ENCODE data around the gene CTCFL. TPM values are rescaled to one million over a fixed set of nuclear protein-coding genes. Genes with fewer than 3 reads are reported as not detected.

CTCFL gene
- total and polyA plus RNA-seq, 10 donors: 0.23 to 0.45 (median 0.26) TPM; not detected in 7

GRCh38 chr20:57456116-57456515, 68.8 kb downstream of the CTCFL start:
- WGBS, 5 donors: 93 to 98% (median 97%) methylated on average over 11 to 13 of the region's 13 CpGs
- Histone ChIP-seq H3K4me1 (peaks cover 11 to 58% (median 27%) of the 10 kb centered on the region in 6 donors), H3K27ac (no peak overlapping the region), H3K36me3 (no peaks in the 10 kb centered on the region), H3K4me3 (no peak overlapping the region), H3K27me3 (replicated peaks in 1 of 7) (no peaks in the 10 kb centered on the region), H3K9me3 (no peaks in the 10 kb centered on the region)
- TF ChIP-seq CTCF (IDR thresholded peaks at IDR 0.05 in 8 of 11, conservative IDR thresholded peaks at IDR 0.05 in 3 of 11) (no peak), POLR2A (IDR thresholded peaks at IDR 0.05) (no peak), POLR2AphosphoS5 (IDR thresholded peaks at IDR 0.05) (no peak)
- intact Hi-C loops (cut with DNase I; ENCODE audit: low total_unique reads): no loop called here
- peak; percentile 64 for DNase-seq

- Histone ChIP-seq H3K27ac (no peak overlapping the region), H3K36me3 (no peaks in the 10 kb centered on the region), H3K4me1 (peaks cover 16 to 58% (median 31%) of the 10 kb centered on the region in 6 donors), H3K9me3 (no peaks in the 10 kb centered on the region), H3K4me3 (no peak overlapping the region), H3K27me3 (replicated peaks in 1 of 7) (no peaks in the 10 kb centered on the region)
- TF ChIP-seq CTCF (IDR thresholded peaks at IDR 0.05 in 8 of 11, conservative IDR thresholded peaks at IDR 0.05 in 3 of 11) (no peak), POLR2A (IDR thresholded peaks at IDR 0.05) (no peak), POLR2AphosphoS5 (IDR thresholded peaks at IDR 0.05) (no peak)
- 68 to 94% (median 82%) methylated on average over 3 of the region's 3 CpGs for WGBS, 5 donors
- intact Hi-C loops (cut with DNase I; ENCODE audit: low total_unique reads): no loop called here
- DNase-seq: no peak
Measured at GRCh38 chr20:57455386-57455785, 69.6 kb downstream of the CTCFL start.

GRCh38 chr20:57451795-57452661, 72.9 kb downstream of the CTCFL start:
- DNase-seq: peak; percentile 84
- intact Hi-C loops (cut with DNase I; ENCODE audit: low total_unique reads): no loop called here
- WGBS, 5 donors: 50 to 64% (median 58%) methylated on average over 19 to 21 of the region's 21 CpGs

More at GRCh38 chr20:57451795-57452661, 72.9 kb downstream of the CTCFL start:
- H3K9me3 ChIP-seq: no peaks in the 10 kb centered on the region
- H3K4me1 ChIP-seq: peaks cover 22 to 65% (median 38%) of the 10 kb centered on the region in 6 donors
- TF ChIP-seq POLR2A (IDR thresholded peaks at IDR 0.05) (no peak), POLR2AphosphoS5 (IDR thresholded peaks at IDR 0.05) (peak; percentile 8 to 45 (median 44)), CTCF (IDR thresholded peaks at IDR 0.05 in 8 of 11, conservative IDR thresholded peaks at IDR 0.05 in 3 of 11) (no peak)
- peak overlapping the region in 1 of 8 donors; percentile 46 for H3K4me3 ChIP-seq
- no peaks in the 10 kb centered on the region for H3K27me3 ChIP-seq (replicated peaks in 1 of 7)
- no peaks in the 10 kb centered on the region for H3K36me3 ChIP-seq
- H3K27ac ChIP-seq: peak overlapping the region in 7 of 8 donors; percentile 69 to 89 (median 78)

Data from spleen (tissue), 11 donors.